Activated CD8-positive, alpha-beta memory T cell treated with anti-CD3 and anti-CD28 coated beads for 24 hours (primary cell): ENCODE measurements around the gene CYP2W1.
"Not testable (repeated sequence)": the region's sequence is repeated elsewhere in the genome, so short reads cannot be mapped to it uniquely, and the experiment has no call there.

Source experiments
- DNase-seq: peaks from one replicate; pipeline ENCODE4 v3.0.0-alpha.2; 2020

CYP2W1 gene

GRCh38 chr7:983004-983615, at the start of gene CYP2W1:
TSS of gene CYP2W1 (plus strand) at chr7:983181. CDS start at chr7:983212, 31 bp downstream.
- no peak for DNase-seq

- no peak for DNase-seq
Measured at GRCh38 chr7:934469-935163, 48.4 kb upstream of the CYP2W1 start.

GRCh38 chr7:935164-935873, 47.7 kb upstream of the CYP2W1 start:
- no peak for DNase-seq

GRCh38 chr7:935874-936385, 47.1 kb upstream of the CYP2W1 start:
- DNase-seq = no peak

GRCh38 chr7:936386-937054, 46.5 kb upstream of the CYP2W1 start:
- peak; percentile 81 for DNase-seq

- no peak for DNase-seq
Measured at GRCh38 chr7:937856-938484, 45.0 kb upstream of the CYP2W1 start.

- DNase-seq = no peak
Measured at GRCh38 chr7:938546-939185, 44.3 kb upstream of the CYP2W1 start.

- no peak for DNase-seq
Measured at GRCh38 chr7:939843-940242, 43.1 kb upstream of the CYP2W1 start.

- no peak for DNase-seq
Measured at GRCh38 chr7:940599-941408, 42.2 kb upstream of the CYP2W1 start.

GRCh38 chr7:943793-944192, 39.2 kb upstream of the CYP2W1 start:
- not testable (repeated sequence) for DNase-seq

GRCh38 chr7:944744-945143, 38.2 kb upstream of the CYP2W1 start:
- DNase-seq = no peak

GRCh38 chr7:945147-945555, 37.8 kb upstream of the CYP2W1 start:
- DNase-seq = no peak

- DNase-seq = no peak
Measured at GRCh38 chr7:945556-946255, 37.3 kb upstream of the CYP2W1 start.

- DNase-seq = no peak
Measured at GRCh38 chr7:946256-946996, 36.6 kb upstream of the CYP2W1 start.

- DNase-seq = no peak
Measured at GRCh38 chr7:947391-948210, 35.4 kb upstream of the CYP2W1 start.

GRCh38 chr7:949021-949934, 33.7 kb upstream of the CYP2W1 start:
- DNase-seq = no peak

GRCh38 chr7:951881-952547, 31.0 kb upstream of the CYP2W1 start:
- DNase-seq = no peak
